GM18502 (cell line): ENCODE results near the gene CD9.

Experiments used
- ATAC-seq: cut with Tn5 transposase; IDR thresholded peaks from one replicate; pipeline ENCODE4 v1.9.1; 2021; ENCODE audit warnings: mild to moderate bottlenecking; ENCODE audit not compliant: unreplicated experiment, poor library complexity

Gene CD9

GRCh38 chr12:6272300-6273204 lies 72.4 kb downstream of the CD9 start:
- no peak for ATAC-seq

- ATAC-seq = no peak
Observed at GRCh38 chr12:6273205-6273540, 73.0 kb downstream of the CD9 start.

- ATAC-seq = no peak
Observed at GRCh38 chr12:6273541-6274230, 73.5 kb downstream of the CD9 start.

GRCh38 chr12:6274231-6275221 lies 74.3 kb downstream of the CD9 start:
- no peak for ATAC-seq

- no peak for ATAC-seq
Observed at GRCh38 chr12:6275928-6276887, 76.0 kb downstream of the CD9 start.

- ATAC-seq = no peak
Observed at GRCh38 chr12:6276956-6277620, 76.9 kb downstream of the CD9 start.

GRCh38 chr12:6277982-6278438 lies 77.8 kb downstream of the CD9 start:
- peak; percentile 25 for ATAC-seq

GRCh38 chr12:6278439-6279255 lies 78.4 kb downstream of the CD9 start:
- peak; percentile 82 for ATAC-seq

- ATAC-seq = no peak
Observed at GRCh38 chr12:6279256-6279628, 79.0 kb downstream of the CD9 start.

GRCh38 chr12:6279631-6280030 lies 79.4 kb downstream of the CD9 start:
- no peak for ATAC-seq

- no peak for ATAC-seq
Observed at GRCh38 chr12:6280053-6280469, 79.9 kb downstream of the CD9 start.

- ATAC-seq = no peak
Observed at GRCh38 chr12:6280672-6281071, 80.5 kb downstream of the CD9 start.

GRCh38 chr12:6281081-6281809 lies 81.0 kb downstream of the CD9 start:
- ATAC-seq = no peak

GRCh38 chr12:6282453-6282840 lies 82.2 kb downstream of the CD9 start:
- ATAC-seq = no peak

GRCh38 chr12:6284273-6284672 lies 84.1 kb downstream of the CD9 start:
- no peak for ATAC-seq

GRCh38 chr12:6285063-6285477 lies 84.9 kb downstream of the CD9 start:
- ATAC-seq = peak; percentile 50

- no peak for ATAC-seq
Observed at GRCh38 chr12:6285532-6286306, 85.5 kb downstream of the CD9 start.
